Glutamatergic neuron (in vitro differentiated cells): ENCODE results near the gene SST. TPM values are rescaled to one million over a fixed set of nuclear protein-coding genes. Genes with fewer than 3 reads are reported as not detected.
"Not testable (repeated sequence)": the region's sequence is repeated elsewhere in the genome, so short reads cannot be mapped to it uniquely, and the experiment has no call there.

Source experiments
- DNase-seq: peaks from one replicate; pipeline ENCODE4 v3.0.0; 2022
- H3K27ac Mint-ChIP-seq: one replicate; pipeline ENCODE4 v1.8.0; 2020; ENCODE audit warnings: mild to moderate bottlenecking, mixed read lengths, inconsistent platforms; ENCODE audit not compliant: unreplicated experiment
- H3K27me3 Mint-ChIP-seq: one replicate; pipeline ENCODE4 v1.8.0; 2020; ENCODE audit warnings: mild to moderate bottlenecking, moderate library complexity, mixed read lengths, inconsistent platforms; ENCODE audit not compliant: unreplicated experiment
- H3K36me3 Mint-ChIP-seq: one replicate; pipeline ENCODE4 v1.8.0; 2020; ENCODE audit warnings: mild to moderate bottlenecking, mixed read lengths, inconsistent platforms; ENCODE audit not compliant: unreplicated experiment
- H3K4me1 Mint-ChIP-seq: one replicate; pipeline ENCODE4 v1.8.0; 2020; ENCODE audit warnings: mild to moderate bottlenecking, low read depth, mixed read lengths, inconsistent platforms; ENCODE audit not compliant: unreplicated experiment
- H3K4me3 Mint-ChIP-seq: one replicate; pipeline ENCODE4 v1.8.0; 2020; ENCODE audit warnings: mild to moderate bottlenecking, mixed read lengths, inconsistent platforms; ENCODE audit not compliant: unreplicated experiment
- H3K9me3 Mint-ChIP-seq: one replicate; pipeline ENCODE4 v1.8.0; 2020; ENCODE audit warnings: mild to moderate bottlenecking, moderate library complexity, mixed read lengths, inconsistent platforms; ENCODE audit not compliant: unreplicated experiment
- total RNA-seq: library from RNA; stranded (reverse); fragmentation: NEBNext Ultra II Directional; extraction: Animal tissue kit (Norgen Biotek cat#: 25700); gene quantifications from one replicate; pipeline ENCODE4 v1.2.1, GENCODE V29; 2021; ENCODE audit not compliant: unreplicated experiment
- TF ChIP-seq, protein P1 (sequence below): fragments of 200-600 bp; sonication (generic); IDR thresholded peaks from one replicate; pipeline ENCODE4 v1.5.0; 2021; ENCODE audit not compliant: partially characterized antibody, unreplicated experiment

SST gene
- total RNA-seq, 1 donor from 2014 or later, result 1,741 TPM

DNA sequence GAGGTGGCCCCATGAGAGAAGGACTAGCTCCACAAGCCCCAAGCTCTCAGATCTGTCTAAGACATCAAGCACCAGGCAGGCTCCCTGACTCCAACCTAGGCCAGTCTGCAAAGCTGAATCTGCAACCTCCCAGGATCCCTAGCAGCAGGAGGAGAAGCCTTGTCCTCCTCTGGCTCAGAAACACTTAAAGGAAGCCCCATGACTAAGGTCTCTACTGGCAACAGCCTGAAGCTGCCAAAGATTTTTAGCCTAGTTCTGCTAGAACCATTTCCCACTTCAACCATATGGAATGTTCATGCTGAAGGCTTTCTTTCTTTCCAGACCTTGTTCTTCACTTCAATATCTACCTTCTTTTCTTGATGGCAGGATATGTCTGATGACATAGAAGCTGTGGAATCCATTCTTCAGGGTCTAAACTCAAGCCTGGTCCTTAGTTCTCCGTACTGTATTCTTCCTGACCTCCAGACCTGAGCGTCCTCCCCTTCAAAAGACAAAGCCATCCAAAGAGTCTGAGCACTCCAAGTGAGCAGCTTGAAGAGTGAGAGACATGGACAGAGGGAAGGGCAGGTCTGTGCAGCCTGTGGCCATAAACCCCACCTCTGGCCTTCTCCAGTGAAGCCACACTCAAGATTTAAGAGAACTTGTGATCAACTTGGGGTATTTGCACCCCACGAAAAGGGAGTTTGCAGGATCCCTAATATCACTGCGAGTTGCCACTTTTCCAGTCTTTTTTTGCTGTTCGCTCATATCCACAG is 23.1 kb downstream of the SST start:
- H3K9me3 Mint-ChIP-seq, result peaks cover 4% of the 10 kb centered on the region
- peaks cover 7% of the 10 kb centered on the region for H3K4me1 Mint-ChIP-seq
- H3K27me3 Mint-ChIP-seq, result peaks cover 1% of the 10 kb centered on the region
- TF ChIP-seq, protein P1, sequence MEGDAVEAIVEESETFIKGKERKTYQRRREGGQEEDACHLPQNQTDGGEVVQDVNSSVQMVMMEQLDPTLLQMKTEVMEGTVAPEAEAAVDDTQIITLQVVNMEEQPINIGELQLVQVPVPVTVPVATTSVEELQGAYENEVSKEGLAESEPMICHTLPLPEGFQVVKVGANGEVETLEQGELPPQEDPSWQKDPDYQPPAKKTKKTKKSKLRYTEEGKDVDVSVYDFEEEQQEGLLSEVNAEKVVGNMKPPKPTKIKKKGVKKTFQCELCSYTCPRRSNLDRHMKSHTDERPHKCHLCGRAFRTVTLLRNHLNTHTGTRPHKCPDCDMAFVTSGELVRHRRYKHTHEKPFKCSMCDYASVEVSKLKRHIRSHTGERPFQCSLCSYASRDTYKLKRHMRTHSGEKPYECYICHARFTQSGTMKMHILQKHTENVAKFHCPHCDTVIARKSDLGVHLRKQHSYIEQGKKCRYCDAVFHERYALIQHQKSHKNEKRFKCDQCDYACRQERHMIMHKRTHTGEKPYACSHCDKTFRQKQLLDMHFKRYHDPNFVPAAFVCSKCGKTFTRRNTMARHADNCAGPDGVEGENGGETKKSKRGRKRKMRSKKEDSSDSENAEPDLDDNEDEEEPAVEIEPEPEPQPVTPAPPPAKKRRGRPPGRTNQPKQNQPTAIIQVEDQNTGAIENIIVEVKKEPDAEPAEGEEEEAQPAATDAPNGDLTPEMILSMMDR, result no peak
- no peak overlapping the region for H3K4me3 Mint-ChIP-seq
- no peak overlapping the region for H3K27ac Mint-ChIP-seq
- DNase-seq, result no peak
- H3K36me3 Mint-ChIP-seq, result peaks cover 5% of the 10 kb centered on the region

DNA sequence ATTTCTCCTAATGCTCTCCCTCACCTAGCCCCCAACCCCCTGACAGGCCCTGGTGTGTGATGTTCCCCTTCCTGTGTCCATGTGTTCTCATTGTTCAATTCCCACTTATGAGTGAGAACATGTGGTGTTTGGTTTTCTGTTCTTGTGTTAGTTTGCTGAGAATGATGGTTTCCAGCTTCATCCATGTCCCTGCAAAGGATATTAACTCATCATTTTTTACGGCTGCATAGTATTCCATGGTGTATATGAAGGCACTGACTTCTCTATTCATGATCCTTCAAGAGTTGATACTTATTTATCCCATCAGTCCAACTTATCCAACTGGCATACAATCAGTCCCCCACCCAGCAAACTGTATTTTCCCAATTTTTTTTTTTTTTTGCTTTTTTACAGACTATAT is 24.8 kb downstream of the SST start:
- H3K36me3 Mint-ChIP-seq, DNase-seq, H3K4me3 Mint-ChIP-seq, H3K27ac Mint-ChIP-seq, H3K9me3 Mint-ChIP-seq, H3K27me3 Mint-ChIP-seq: not testable (repeated sequence)
- H3K4me1 Mint-ChIP-seq, result peaks cover 13% of the 10 kb centered on the region

DNA sequence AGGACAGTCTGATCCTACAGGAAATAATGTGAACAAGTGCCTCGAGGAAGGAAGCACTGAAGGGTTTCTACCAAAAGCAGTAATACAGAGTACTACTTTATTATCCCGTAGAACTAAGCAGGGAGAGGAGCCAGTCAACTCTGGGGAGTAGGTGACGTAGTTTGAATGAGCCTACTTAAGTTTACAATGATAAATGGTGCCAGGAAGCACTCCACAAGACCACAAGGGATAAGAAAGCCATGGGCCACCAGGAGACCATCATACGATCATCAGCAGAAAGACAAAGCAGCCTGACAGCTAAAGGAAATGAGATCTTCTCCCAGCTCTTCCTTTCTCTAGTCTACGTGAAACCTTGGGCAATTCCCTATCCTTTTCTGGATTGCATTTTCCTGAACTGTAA is 27.3 kb downstream of the SST start:
- TF ChIP-seq, protein P1, result no peak

DNA sequence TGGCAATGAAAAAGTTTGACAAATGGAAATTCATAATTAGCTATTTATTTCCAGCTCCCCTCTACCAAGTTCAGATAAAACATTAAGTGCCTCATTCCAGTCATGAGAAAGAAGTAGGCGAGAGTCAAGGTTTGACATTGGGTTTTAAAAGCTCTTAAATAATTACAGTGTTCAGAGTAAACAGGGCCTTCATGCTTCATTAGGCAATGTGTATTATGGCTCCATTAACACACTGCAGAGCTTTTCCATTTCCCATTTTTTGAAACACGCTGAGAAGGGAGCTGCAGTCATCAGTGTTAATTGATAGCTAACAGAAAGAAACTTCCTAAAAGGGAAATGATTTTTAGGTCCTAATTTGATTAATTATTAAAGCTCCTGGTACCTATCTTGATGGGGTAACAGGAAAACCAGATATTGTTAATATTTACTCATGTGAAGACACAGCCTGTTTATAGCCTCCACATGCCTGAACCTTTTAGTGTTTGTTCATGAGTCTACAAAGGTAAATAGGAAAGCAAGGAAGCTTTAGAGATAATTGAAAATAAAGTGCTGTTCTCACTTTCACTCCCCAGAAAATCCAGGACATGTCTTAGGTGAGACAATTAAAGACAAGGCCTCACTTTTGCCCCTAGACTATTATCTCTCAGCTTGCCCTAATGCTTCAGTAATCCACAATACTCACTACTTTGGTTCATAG is 28.7 kb downstream of the SST start:
- H3K4me3 Mint-ChIP-seq, result no peak overlapping the region
- no peak for DNase-seq
- peaks cover 2% of the 10 kb centered on the region for H3K9me3 Mint-ChIP-seq
- H3K27ac Mint-ChIP-seq, result peak overlapping the region; percentile 3
- H3K36me3 Mint-ChIP-seq, result no peaks in the 10 kb centered on the region
- TF ChIP-seq, protein P1, result no peak
- H3K27me3 Mint-ChIP-seq, result no peaks in the 10 kb centered on the region
- H3K4me1 Mint-ChIP-seq, result peaks cover 15% of the 10 kb centered on the region

More for the DNA sequence above, 27.3 kb downstream of the SST start:
- DNase-seq, result no peak
- H3K27ac Mint-ChIP-seq, result no peak overlapping the region
- H3K4me3 Mint-ChIP-seq, result no peak overlapping the region
- peaks cover 15% of the 10 kb centered on the region for H3K4me1 Mint-ChIP-seq
- H3K36me3 Mint-ChIP-seq, result no peaks in the 10 kb centered on the region
- H3K27me3 Mint-ChIP-seq, result peaks cover 1% of the 10 kb centered on the region
- peaks cover 2% of the 10 kb centered on the region for H3K9me3 Mint-ChIP-seq

DNA sequence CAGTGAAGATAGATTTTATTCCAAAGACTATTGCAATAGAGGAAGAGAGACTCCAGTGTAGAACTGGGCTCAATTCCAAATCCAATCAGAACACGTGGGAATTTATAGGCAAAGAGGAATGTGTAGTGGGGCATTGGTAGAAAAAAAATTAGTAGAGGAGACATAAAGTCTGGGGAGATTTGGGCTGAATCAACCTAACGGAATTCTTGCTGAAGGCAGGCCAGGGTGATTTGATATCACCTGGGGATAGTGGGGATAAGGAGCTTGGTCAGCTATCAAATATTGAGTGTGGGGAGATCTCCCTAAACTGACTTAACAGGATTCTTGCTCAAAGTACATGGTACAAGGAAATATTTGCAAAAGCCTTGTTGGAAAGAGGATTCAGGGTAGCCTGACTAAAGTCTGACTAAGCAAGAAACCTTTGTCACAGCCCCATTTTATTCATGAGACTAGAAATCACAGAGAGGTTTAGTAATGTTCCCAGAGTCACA is 29.6 kb downstream of the SST start:
- DNase-seq, result no peak
- no peak overlapping the region for H3K27ac Mint-ChIP-seq
- TF ChIP-seq, protein P1, result no peak
- no peak overlapping the region for H3K4me3 Mint-ChIP-seq
- H3K9me3 Mint-ChIP-seq, result peaks cover 2% of the 10 kb centered on the region
- peaks cover 15% of the 10 kb centered on the region for H3K4me1 Mint-ChIP-seq
- H3K36me3 Mint-ChIP-seq, result no peaks in the 10 kb centered on the region
- H3K27me3 Mint-ChIP-seq, result no peaks in the 10 kb centered on the region
